CD14-positive monocyte (primary cell): Measurements from ENCODE around the gene HOXB4. TPM values are rescaled to one million over a fixed set of nuclear protein-coding genes. Genes with fewer than 3 reads are reported as not detected.
A peak's percentile ranks its signal among the peaks of the same experiment; 100 is the strongest.

ENCODE experiments used
- DNase-seq, 3 donors: peaks; one replicate each; pipeline ENCODE4 v3.0.0-alpha.2; 2011 to 2022
- H2AFZ ChIP-seq: 2 replicates; pipeline ENCODE4 v1.6.0; 2012; ENCODE audit warnings: mild to moderate bottlenecking, low read depth, low read length, inconsistent platforms; ENCODE audit not compliant: insufficient read depth, poor library complexity, severe bottlenecking
- H3K27ac ChIP-seq, 2 donors: 1 replicate in 1 of 2; 2 replicates in 1 of 2; pipeline ENCODE4 v1.5.1; 2012 to 2013; ENCODE audit warnings: low read length in 2 of 2, control low read depth in 1 of 2, inconsistent platforms in 1 of 2, low read depth in 1 of 2, mild to moderate bottlenecking in 1 of 2
- H3K27me3 ChIP-seq, 2 donors: one replicate each; pipeline versions ENCODE4 v1.6.0 to v1.6.1; 2011 to 2013; ENCODE audit warnings: low read length in 2 of 2; ENCODE audit not compliant: control insufficient read depth in 2 of 2, insufficient read depth in 2 of 2
- H3K36me3 ChIP-seq, 2 donors: replicated peaks in 1 of 2; 1 replicate in 1 of 2; 2 replicates in 1 of 2; pipeline versions ENCODE4 v1.5.1 to v1.6.1; 2012 to 2013; ENCODE audit warnings: low read length in 2 of 2, control low read depth in 1 of 2, inconsistent platforms in 1 of 2, mild to moderate bottlenecking in 1 of 2; ENCODE audit not compliant: insufficient read depth in 2 of 2, control insufficient read depth in 1 of 2
- H3K4me1 ChIP-seq, 2 donors: 1 replicate in 1 of 2; 2 replicates in 1 of 2; pipeline versions ENCODE4 v1.5.1 to v1.6.1; 2012 to 2013; ENCODE audit warnings: low read length in 2 of 2, control low read depth in 1 of 2, inconsistent platforms in 1 of 2, mild to moderate bottlenecking in 1 of 2, moderate library complexity in 1 of 2; ENCODE audit not compliant: insufficient read depth in 2 of 2, control insufficient read depth in 1 of 2
- H3K4me2 ChIP-seq: replicated peaks from 2 replicates; pipeline ENCODE3; 2012; ENCODE audit warnings: low read length, moderate library complexity, mild to moderate bottlenecking; ENCODE audit not compliant: poor library complexity, severe bottlenecking; ENCODE audit errors: extremely low read depth
- H3K4me3 ChIP-seq, 3 experiments: fragments of 200-600 bp in 1 of 3; sonication (generic) in 1 of 3; replicated peaks in 1 of 3; 1 replicate in 2 of 3; 2 replicates in 1 of 3; pipeline ENCODE4 v1.5.1; 2011 to 2013; ENCODE audit warnings: low read length in 3 of 3, mild to moderate bottlenecking in 3 of 3, control low read depth in 2 of 3, low read depth in 2 of 3, inconsistent platforms in 1 of 3, moderate library complexity in 1 of 3
- H3K79me2 ChIP-seq: 2 replicates; pipeline ENCODE4 v1.6.0; 2012; ENCODE audit warnings: mild to moderate bottlenecking, control low read depth, inconsistent platforms, low read length, moderate library complexity; ENCODE audit not compliant: insufficient read depth
- H3K9ac ChIP-seq: 2 replicates; pipeline ENCODE4 v1.6.0; 2017; ENCODE audit warnings: low read length, mild to moderate bottlenecking; ENCODE audit not compliant: insufficient read depth, poor library complexity, severe bottlenecking
- H3K9me3 ChIP-seq, 2 donors: replicated peaks in 1 of 2; 1 replicate in 1 of 2; 2 replicates in 1 of 2; pipeline versions ENCODE4 v1.5.1 to v1.6.1; 2012 to 2013; ENCODE audit warnings: low read length in 2 of 2, control low read depth in 1 of 2; ENCODE audit not compliant: control insufficient read depth in 1 of 2, insufficient read depth in 1 of 2
- H4K20me1 ChIP-seq: 2 replicates; pipeline ENCODE4 v1.6.0; 2012; ENCODE audit warnings: mild to moderate bottlenecking, low read length, control low read depth, moderate library complexity; ENCODE audit not compliant: insufficient read depth
- H3K27ac Mint-ChIP-seq, 7 donors: one replicate each; pipeline ENCODE4 v1.8.0; 2020; ENCODE audit warnings: mild to moderate bottlenecking in 7 of 7, mixed read lengths in 7 of 7, moderate library complexity in 6 of 7, inconsistent platforms in 2 of 7
- H3K27me3 Mint-ChIP-seq, 3 donors: one replicate each; pipeline ENCODE4 v1.8.0; 2021 to 2022; ENCODE audit warnings: low read depth in 3 of 3, mild to moderate bottlenecking in 3 of 3, mixed read lengths in 3 of 3, moderate library complexity in 3 of 3, inconsistent platforms in 1 of 3
- H3K36me3 Mint-ChIP-seq, 2 donors: one replicate each; pipeline ENCODE4 v1.8.0; 2020; ENCODE audit warnings: mixed read lengths in 2 of 2, inconsistent platforms in 1 of 2, mild to moderate bottlenecking in 1 of 2
- H3K4me1 Mint-ChIP-seq: one replicate; pipeline ENCODE4 v1.8.0; 2020; ENCODE audit warnings: mild to moderate bottlenecking, mixed read lengths
- H3K4me3 Mint-ChIP-seq, 2 donors: one replicate each; pipeline ENCODE4 v1.8.0; 2020; ENCODE audit warnings: mild to moderate bottlenecking in 2 of 2, mixed read lengths in 2 of 2, moderate library complexity in 1 of 2
- H3K9me3 Mint-ChIP-seq, 7 donors: one replicate each; pipeline ENCODE4 v1.8.0; 2020 to 2022; ENCODE audit warnings: mixed read lengths in 7 of 7, mild to moderate bottlenecking in 6 of 7, moderate library complexity in 6 of 7, inconsistent platforms in 2 of 7
- CTCF ChIP-seq: fragments of 200-600 bp; IDR thresholded peaks from one replicate; pipeline ENCODE4 v1.8.0; 2022; ENCODE audit warnings: antibody characterized with exemption, mild to moderate bottlenecking
- WGBS: methylation state at CpG from one replicate; pipeline ENCODE4 v1.1.5; 2013; ENCODE audit warnings: missing lambda C conversion rate; ENCODE audit not compliant: insufficient coverage; 5-methylcytosine and 5-hydroxymethylcytosine counted together
- intact Hi-C, 2 donors: fragments of 100-400 bp; cut with micrococcal nuclease; formaldehyde crosslinking; loops; one replicate each; pipeline versions ENCODE4 v1.15.0 to v1.15.1; 2023
- polyA plus RNA-seq, 3 donors: library from polyadenylated mRNA; depleted of rRNA in 1 of 3; unstranded in 2 of 3; stranded (reverse) in 1 of 3; fragments of 300-500 nt in 2 of 3; fragments of >200 nt in 1 of 3; fragmentation: Illumina TruSeq in 2 of 3; gene quantifications; 1 replicate in 2 of 3; 2 replicates in 1 of 3; pipeline ENCODE4 v1.2.3, GENCODE V29; 2012 to 2021

Gene HOXB4
- polyA plus RNA-seq, 3 donors, result 0.16 TPM; not detected in 2

- intact Hi-C loops, result no loop called here
- H3K4me1 Mint-ChIP-seq, result peaks cover 62% of the 10 kb centered on the region
Observed at GRCh38 chr17:48545539-48545938, 32.6 kb downstream of the HOXB4 start.

GRCh38 chr17:48545022-48545375 is 33.2 kb downstream of the HOXB4 start, which contains the start of gene HOXB2:
HOXB2 (minus strand) TSS chr17:48545109; CDS start chr17:48544911, 198 bp downstream.
- Mint-ChIP-seq H3K27me3 (peaks cover 78 to 85% (median 83%) of the 10 kb centered on the region in 3 donors), H3K4me3 (peak within 1 kb of the TSS; percentile 81 to 92), H3K27ac (peak within 1 kb of the TSS in 6 of 7 donors; percentile 2 to 90 (median 61)), H3K36me3 (peaks cover 5 to 17% of the 10 kb centered on the region in 2 donors), H3K9me3 (peaks cover 0 to 27% (median 18%) of the 10 kb centered on the region in 7 donors), H3K4me1 (peaks cover 62% of the 10 kb centered on the region)
- no peaks in the 10 kb centered on the region for H3K79me2 ChIP-seq
- no peaks in the 10 kb centered on the region for H4K20me1 ChIP-seq
- no peaks in the 10 kb centered on the region for H3K9me3 ChIP-seq
- peak within 1 kb of the TSS in 1 of 2 donors; percentile 42 for H3K27ac ChIP-seq
- H3K36me3 ChIP-seq, result no peaks in the 10 kb centered on the region
- TF ChIP-seq CTCF, result no peak
- peak within 1 kb of the TSS; percentile 73 for H3K4me2 ChIP-seq
- intact Hi-C loops, result no loop called here
- H3K9ac ChIP-seq, result peak within 1 kb of the TSS; percentile 57
- peaks cover 35 to 78% of the 10 kb centered on the region in 2 donors for H3K27me3 ChIP-seq
- peak within 1 kb of the TSS; percentile 97 for H2AFZ ChIP-seq
- no peak for DNase-seq
- H3K4me3 ChIP-seq, result peak within 1 kb of the TSS; percentile 57 to 83 (median 62)
- WGBS, result no CpG with 5 or more reads among the region's 12 CpGs
- H3K4me1 ChIP-seq, result peaks cover 41 to 58% of the 10 kb centered on the region in 2 donors

More at GRCh38 chr17:48545539-48545938, 32.6 kb downstream of the HOXB4 start:
- Histone ChIP-seq H3K27me3 (peaks cover 32 to 73% of the 10 kb centered on the region in 2 donors), H4K20me1 (no peaks in the 10 kb centered on the region), H3K4me1 (peaks cover 41 to 58% of the 10 kb centered on the region in 2 donors), H3K79me2 (no peaks in the 10 kb centered on the region), H3K9ac (no peak overlapping the region), H3K9me3 (no peaks in the 10 kb centered on the region), H3K36me3 (no peaks in the 10 kb centered on the region), H2AFZ (no peak overlapping the region), H3K4me3 (no peak overlapping the region), H3K27ac (no peak overlapping the region), H3K4me2 (no peak overlapping the region)
- Mint-ChIP-seq H3K4me3 (peak overlapping the region in 1 of 2 donors; percentile 92), H3K27me3 (peaks cover 74 to 80% (median 78%) of the 10 kb centered on the region in 3 donors), H3K9me3 (peaks cover 0 to 25% (median 15%) of the 10 kb centered on the region in 7 donors), H3K27ac (peak overlapping the region in 1 of 7 donors; percentile 23), H3K36me3 (peaks cover 5 to 17% of the 10 kb centered on the region in 2 donors)
- DNase-seq, result no peak
- no CpG with 5 or more reads among the region's 1 CpG for WGBS
- no peak for TF ChIP-seq CTCF
